ENCODE results near the gene TMPRSS12. TPM values are rescaled to one million over a fixed set of nuclear protein-coding genes. Genes with fewer than 3 reads are reported as not detected.
"Not testable (repeated sequence)": the region's sequence is repeated elsewhere in the genome, so short reads cannot be mapped to it uniquely, and the experiment has no call there.

The TMPRSS12 gene
- total RNA-seq, 5 donors from 2014 or later (not counting 1 experiment from before 2014, with no cell fraction given) = not detected

GRCh38 chr12:50926932-50927331 is 84.2 kb downstream of the TMPRSS12 start:
- H3K4me3 ChIP-seq (ENCODE audit: control insufficient read depth in 1 of 2, extremely low read depth in 1 of 2, low read length in 1 of 2); ATAC-seq (replicated peaks in 1 of 4); H3K27ac Mint-ChIP-seq; H3K36me3 ChIP-seq (ENCODE audit: control insufficient read depth in 2 of 2, extremely low read depth in 1 of 2, insufficient read depth in 1 of 2, low read length in 1 of 2); H3K27ac ChIP-seq (ENCODE audit: low read length); CTCF ChIA-PET; H3K9me3 Mint-ChIP-seq; H3K9me3 ChIP-seq; H3K36me3 Mint-ChIP-seq; POLR2A ChIA-PET; DNase-seq; H3K27me3 Mint-ChIP-seq; H3K27me3 ChIP-seq (replicated peaks in 1 of 2; ENCODE audit: control insufficient read depth in 2 of 2, extremely low read depth in 1 of 2, insufficient read depth in 2 of 2, low read length in 1 of 2): not testable (repeated sequence)
- WGBS (ENCODE audit: insufficient coverage) = no CpG with 5 or more reads among the region's 3 CpGs
- H3K4me1 ChIP-seq (ENCODE audit: control insufficient read depth in 1 of 2, extremely low read depth in 1 of 2, insufficient read depth in 2 of 2, low read length in 2 of 2) = peaks cover 6 to 20% of the 10 kb centered on the region in 2 experiments
- peaks cover 20 to 39% (median 30%) of the 10 kb centered on the region in 3 donors for H3K4me1 Mint-ChIP-seq
- H3K4me3 Mint-ChIP-seq = peak overlapping the region in 1 of 3 donors; percentile 48

- peaks cover 6 to 20% of the 10 kb centered on the region in 2 experiments for H3K4me1 ChIP-seq (ENCODE audit: control insufficient read depth in 1 of 2, extremely low read depth in 1 of 2, insufficient read depth in 2 of 2, low read length in 2 of 2)
- H3K36me3 Mint-ChIP-seq = no peaks in the 10 kb centered on the region
- ATAC-seq (replicated peaks in 1 of 4) (no peak), DNase-seq (no peak)
- 83% methylated on average over 2 of the region's 2 CpGs for WGBS (ENCODE audit: insufficient coverage)
- no peak overlapping the region for H3K27ac ChIP-seq (ENCODE audit: low read length)
- no peaks in the 10 kb centered on the region for H3K27me3 Mint-ChIP-seq
- CTCF ChIA-PET = no interaction called here
- H3K9me3 ChIP-seq = no peaks in the 10 kb centered on the region
- H3K27ac Mint-ChIP-seq = no peak overlapping the region
- POLR2A ChIA-PET = no interaction called here
- peaks cover 0 to 3% of the 10 kb centered on the region in 2 donors for H3K36me3 ChIP-seq (ENCODE audit: control insufficient read depth in 2 of 2, extremely low read depth in 1 of 2, insufficient read depth in 1 of 2, low read length in 1 of 2)
- no peak overlapping the region for H3K4me3 ChIP-seq (ENCODE audit: control insufficient read depth in 1 of 2, extremely low read depth in 1 of 2, low read length in 1 of 2)
- H3K4me3 Mint-ChIP-seq = peak overlapping the region in 2 of 3 donors; percentile 15 to 44
- H3K9me3 Mint-ChIP-seq = no peaks in the 10 kb centered on the region
- H3K27me3 ChIP-seq (replicated peaks in 1 of 2; ENCODE audit: control insufficient read depth in 2 of 2, extremely low read depth in 1 of 2, insufficient read depth in 2 of 2, low read length in 1 of 2) = no peaks in the 10 kb centered on the region
- H3K4me1 Mint-ChIP-seq = peaks cover 20 to 38% (median 30%) of the 10 kb centered on the region in 3 donors
These were observed 84.6 kb downstream of the TMPRSS12 start for GRCh38 chr12:50927356-50927755.

- Histone ChIP-seq H3K4me3 (ENCODE audit: control insufficient read depth in 1 of 2, extremely low read depth in 1 of 2, low read length in 1 of 2) (no peak overlapping the region), H3K27me3 (replicated peaks in 1 of 2; ENCODE audit: control insufficient read depth in 2 of 2, extremely low read depth in 1 of 2, insufficient read depth in 2 of 2, low read length in 1 of 2) (no peaks in the 10 kb centered on the region), H3K36me3 (ENCODE audit: control insufficient read depth in 2 of 2, extremely low read depth in 1 of 2, insufficient read depth in 1 of 2, low read length in 1 of 2) (peaks cover 0 to 3% of the 10 kb centered on the region in 2 donors), H3K4me1 (ENCODE audit: control insufficient read depth in 1 of 2, extremely low read depth in 1 of 2, insufficient read depth in 2 of 2, low read length in 2 of 2) (peaks cover 6 to 20% of the 10 kb centered on the region in 2 experiments), H3K27ac (ENCODE audit: low read length) (no peak overlapping the region), H3K9me3 (no peaks in the 10 kb centered on the region)
- no peak for DNase-seq
- no peak for ATAC-seq (replicated peaks in 1 of 4)
- H3K9me3 Mint-ChIP-seq = no peaks in the 10 kb centered on the region
- ChIA-PET POLR2A (no interaction called here), CTCF (no interaction called here)
- no peak overlapping the region for H3K27ac Mint-ChIP-seq
- WGBS (ENCODE audit: insufficient coverage) = 100% methylated on average over 2 of the region's 6 CpGs
- H3K27me3 Mint-ChIP-seq = no peaks in the 10 kb centered on the region
- peaks cover 20 to 35% (median 29%) of the 10 kb centered on the region in 3 donors for H3K4me1 Mint-ChIP-seq
- peak overlapping the region in 2 of 3 donors; percentile 15 to 44 for H3K4me3 Mint-ChIP-seq
- H3K36me3 Mint-ChIP-seq = no peaks in the 10 kb centered on the region
These were observed 85.1 kb downstream of the TMPRSS12 start for GRCh38 chr12:50927766-50928224.

- Mint-ChIP-seq H3K36me3 (no peaks in the 10 kb centered on the region), H3K4me1 (peaks cover 19 to 32% (median 27%) of the 10 kb centered on the region in 3 donors), H3K27me3 (no peaks in the 10 kb centered on the region), H3K9me3 (no peaks in the 10 kb centered on the region), H3K4me3 (no peak overlapping the region), H3K27ac (peak overlapping the region in 1 of 2 donors; percentile 1)
- Histone ChIP-seq H3K27me3 (replicated peaks in 1 of 2; ENCODE audit: control insufficient read depth in 2 of 2, extremely low read depth in 1 of 2, insufficient read depth in 2 of 2, low read length in 1 of 2) (no peaks in the 10 kb centered on the region), H3K9me3 (no peaks in the 10 kb centered on the region), H3K4me1 (ENCODE audit: control insufficient read depth in 1 of 2, extremely low read depth in 1 of 2, insufficient read depth in 2 of 2, low read length in 2 of 2) (peaks cover 6 to 18% of the 10 kb centered on the region in 2 experiments), H3K36me3 (ENCODE audit: control insufficient read depth in 2 of 2, extremely low read depth in 1 of 2, insufficient read depth in 1 of 2, low read length in 1 of 2) (peaks cover 0 to 3% of the 10 kb centered on the region in 2 donors), H3K27ac (ENCODE audit: low read length) (no peak overlapping the region), H3K4me3 (ENCODE audit: control insufficient read depth in 1 of 2, extremely low read depth in 1 of 2, low read length in 1 of 2) (no peak overlapping the region)
- WGBS (ENCODE audit: insufficient coverage) = 72% methylated on average over 3 of the region's 3 CpGs
- ChIA-PET CTCF (interaction anchor here in 1 of 2 donors (0.5 to 0.7 kb wide), 2 partner anchors 169 to 403 kb away, joined by 3 to 4 read pairs; no protein-coding TSS in a partner anchor), POLR2A (no interaction called here)
- DNase-seq (no peak), ATAC-seq (replicated peaks in 1 of 4) (no peak)
These were observed 85.7 kb downstream of the TMPRSS12 start for GRCh38 chr12:50928392-50928791.

DNA sequence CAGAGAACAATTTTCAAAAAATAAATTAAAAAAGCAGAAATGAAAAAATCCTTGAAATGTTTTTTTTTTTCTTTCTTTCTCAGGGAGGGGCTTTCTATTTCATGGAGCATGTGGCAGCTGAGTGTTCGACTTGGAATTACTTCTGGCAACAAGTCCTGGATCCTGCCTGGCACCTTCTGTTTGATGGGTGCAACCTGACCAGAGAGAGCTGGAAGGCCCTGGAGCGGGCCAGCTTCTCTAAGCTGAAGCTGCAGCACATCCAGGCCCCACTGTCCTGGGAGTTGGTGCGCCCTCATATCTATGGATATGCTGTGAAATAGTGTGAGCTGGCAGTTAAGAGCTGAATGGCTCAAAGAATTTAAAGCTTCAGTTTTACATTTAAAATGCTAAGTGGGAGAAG is 87.1 kb downstream of the TMPRSS12 start:
- no peaks in the 10 kb centered on the region for H3K27me3 ChIP-seq (replicated peaks in 1 of 2; ENCODE audit: control insufficient read depth in 2 of 2, extremely low read depth in 1 of 2, insufficient read depth in 2 of 2, low read length in 1 of 2)
- ATAC-seq (replicated peaks in 1 of 4) (no peak), DNase-seq (no peak)
- H3K4me3 Mint-ChIP-seq = no peak overlapping the region
- no peaks in the 10 kb centered on the region for H3K9me3 ChIP-seq
- H3K36me3 ChIP-seq (ENCODE audit: control insufficient read depth in 2 of 2, extremely low read depth in 1 of 2, insufficient read depth in 1 of 2, low read length in 1 of 2) = peaks cover 0 to 3% of the 10 kb centered on the region in 2 donors
- ChIA-PET POLR2A (interaction anchor here in 1 of 2 donors (0.6 to 0.7 kb wide), 4 partner anchors 79 to 1041 kb away, joined by 3 to 4 read pairs (median 4); no protein-coding TSS in a partner anchor), CTCF (interaction anchor here in 1 of 2 donors (0.7 kb wide), 1 partner anchor 96 kb away, joined by 3 read pairs; the partner anchor contains the start of gene SLC11A2)
- no peaks in the 10 kb centered on the region for H3K9me3 Mint-ChIP-seq
- H3K4me1 Mint-ChIP-seq = peaks cover 13 to 17% (median 15%) of the 10 kb centered on the region in 3 donors
- WGBS (ENCODE audit: insufficient coverage) = 90% methylated on average over 2 of the region's 3 CpGs
- H3K36me3 Mint-ChIP-seq = no peaks in the 10 kb centered on the region
- H3K27me3 Mint-ChIP-seq = no peaks in the 10 kb centered on the region
- peaks cover 3 to 6% of the 10 kb centered on the region in 2 experiments for H3K4me1 ChIP-seq (ENCODE audit: control insufficient read depth in 1 of 2, extremely low read depth in 1 of 2, insufficient read depth in 2 of 2, low read length in 2 of 2)
- H3K27ac ChIP-seq (ENCODE audit: low read length) = no peak overlapping the region
- no peak overlapping the region for H3K4me3 ChIP-seq (ENCODE audit: control insufficient read depth in 1 of 2, extremely low read depth in 1 of 2, low read length in 1 of 2)
- no peak overlapping the region for H3K27ac Mint-ChIP-seq

GRCh38 chr12:50930477-50930876 is 87.8 kb downstream of the TMPRSS12 start:
- H3K4me3 ChIP-seq (ENCODE audit: control insufficient read depth in 1 of 2, extremely low read depth in 1 of 2, low read length in 1 of 2); H3K4me1 ChIP-seq (ENCODE audit: control insufficient read depth in 1 of 2, extremely low read depth in 1 of 2, insufficient read depth in 2 of 2, low read length in 2 of 2); H3K27me3 Mint-ChIP-seq; H3K36me3 ChIP-seq (ENCODE audit: control insufficient read depth in 2 of 2, extremely low read depth in 1 of 2, insufficient read depth in 1 of 2, low read length in 1 of 2); CTCF ChIA-PET; ATAC-seq (replicated peaks in 1 of 4); H3K27ac Mint-ChIP-seq; DNase-seq; H3K4me3 Mint-ChIP-seq; H3K9me3 Mint-ChIP-seq; H3K36me3 Mint-ChIP-seq; H3K27ac ChIP-seq (ENCODE audit: low read length); H3K27me3 ChIP-seq (replicated peaks in 1 of 2; ENCODE audit: control insufficient read depth in 2 of 2, extremely low read depth in 1 of 2, insufficient read depth in 2 of 2, low read length in 1 of 2); H3K9me3 ChIP-seq: not testable (repeated sequence)
- peaks cover 9 to 11% (median 9%) of the 10 kb centered on the region in 3 donors for H3K4me1 Mint-ChIP-seq
- POLR2A ChIA-PET = interaction anchor here in 1 of 2 donors (0.7 kb wide), 1 partner anchor 240 kb away, joined by 4 read pairs; no protein-coding TSS in a partner anchor
- WGBS (ENCODE audit: insufficient coverage) = 94% methylated on average over 3 of the region's 12 CpGs
